OCI-LY7 (cell line): ENCODE data around the gene AGBL1. TPM values are rescaled to one million over a fixed set of nuclear protein-coding genes. Genes with fewer than 3 reads are reported as not detected.

Experiments
- BruUV-seq: library from RNA; stranded (reverse); fragments of 400-500 nt; replicated peaks from 2 replicates; lab custom pipeline; 2021; lab: Mats Ljungman, UMichigan
- CTCF ChIA-PET: fragments of 300-600 bp; sonication (Branson Sonifier 250); formaldehyde crosslinking; loops from one replicate; lab custom pipeline; 2022; ENCODE audit warnings: antibody characterized with exemption; ENCODE audit not compliant: unreplicated experiment; lab: Charles Lee
- POLR2A ChIA-PET: fragments of 300-600 bp; sonication (Branson Sonifier 250); formaldehyde crosslinking; loops from one replicate; lab custom pipeline; 2022; ENCODE audit warnings: antibody characterized with exemption; lab: Charles Lee
- DNase-seq: peaks from one replicate; pipeline ENCODE4 v3.0.0-alpha.2; 2015; ENCODE audit warnings: low spot score
- H2AFZ ChIP-seq: fragments of 200-600 bp; sonication (generic), shearing (Covaris generic); 2 replicates; pipeline ENCODE4 v1.6.1; 2014; ENCODE audit warnings: mild to moderate bottlenecking, antibody characterized with exemption, low read length, moderate library complexity
- H3K27ac ChIP-seq: fragments of 200-600 bp; sonication (generic); 2 replicates; pipeline ENCODE4 v1.5.1; 2014; ENCODE audit warnings: mixed run types, low read depth, mild to moderate bottlenecking, moderate library complexity, low read length, inconsistent platforms; ENCODE audit not compliant: poor library complexity, severe bottlenecking
- H3K36me3 ChIP-seq: fragments of 200-600 bp; sonication (generic); 2 replicates; pipeline ENCODE4 v1.6.1; 2014; ENCODE audit warnings: mild to moderate bottlenecking, antibody characterized with exemption, low read length, moderate library complexity, mixed read lengths; ENCODE audit not compliant: insufficient read depth
- H3K4me1 ChIP-seq: fragments of 200-600 bp; sonication (generic); 2 replicates; pipeline ENCODE4 v1.5.1; 2014; ENCODE audit warnings: mild to moderate bottlenecking, low read length; ENCODE audit not compliant: insufficient read depth, poor library complexity, severe bottlenecking
- H3K4me2 ChIP-seq: fragments of 200-600 bp; sonication (generic); 2 replicates; pipeline ENCODE4 v1.6.1; 2014; ENCODE audit warnings: mild to moderate bottlenecking, low read length
- H3K4me3 ChIP-seq: fragments of 200-600 bp; sonication (generic); 2 replicates; pipeline ENCODE4 v1.5.1; 2014; ENCODE audit warnings: mild to moderate bottlenecking, low read depth, low read length; ENCODE audit not compliant: poor library complexity, severe bottlenecking
- H3K79me2 ChIP-seq: fragments of 200-600 bp; sonication (generic); 2 replicates; pipeline ENCODE4 v1.6.1; 2016; ENCODE audit warnings: low read depth, mild to moderate bottlenecking, low read length, moderate library complexity, mixed read lengths; ENCODE audit not compliant: insufficient read depth
- H3K9me2 ChIP-seq: fragments of 200-600 bp; sonication (generic); 2 replicates; pipeline ENCODE4 v1.6.1; 2016; ENCODE audit warnings: mild to moderate bottlenecking, low read length, mixed read lengths; ENCODE audit not compliant: insufficient read depth
- H3K9me3 ChIP-seq: fragments of 200-600 bp; sonication (generic); 2 replicates; pipeline ENCODE4 v1.6.1; 2014; ENCODE audit warnings: mild to moderate bottlenecking, mixed run types, low read length, mixed read lengths
- H4K20me1 ChIP-seq: fragments of 200-600 bp; sonication (generic); 2 replicates; pipeline ENCODE4 v1.6.1; 2014; ENCODE audit warnings: mild to moderate bottlenecking, antibody characterized with exemption, low read length, moderate library complexity, mixed read lengths; ENCODE audit not compliant: insufficient read depth
- EZH2phosphoT487 ChIP-seq: fragments of 200-600 bp; sonication (generic); IDR thresholded peaks from 2 replicates; pipeline ENCODE4 v1.6.1; 2018; ENCODE audit warnings: low read depth, borderline replicate concordance, mild to moderate bottlenecking, mixed run types, antibody characterized with exemption, low read length, moderate library complexity, mixed read lengths
- intact Hi-C: fragments of 100-400 bp; cut with micrococcal nuclease; formaldehyde crosslinking; loops from one replicate; pipeline ENCODE4 v1.10.0; 2022; ENCODE audit not compliant: unreplicated experiment
- total RNA-seq, 2 experiments: library from RNA; depleted of rRNA in 1 of 2; stranded (reverse); fragments of >200 nt in 1 of 2; shearing (Covaris generic) in 1 of 2; gene quantifications; 2 replicates each; pipeline ENCODE4 v1.2.3, GENCODE V29; 2014 to 2022
- TF ChIP-seq, protein P1 (sequence below): fragments of 200-600 bp; sonication (generic); conservative IDR thresholded peaks from 2 replicates; pipeline ENCODE4 v1.5.1; 2014; ENCODE audit warnings: mild to moderate bottlenecking, antibody characterized with exemption, low read length, moderate library complexity, mixed read lengths

AGBL1 gene
- total RNA-seq, 2 experiments from 2014 or later: not detected

DNA sequence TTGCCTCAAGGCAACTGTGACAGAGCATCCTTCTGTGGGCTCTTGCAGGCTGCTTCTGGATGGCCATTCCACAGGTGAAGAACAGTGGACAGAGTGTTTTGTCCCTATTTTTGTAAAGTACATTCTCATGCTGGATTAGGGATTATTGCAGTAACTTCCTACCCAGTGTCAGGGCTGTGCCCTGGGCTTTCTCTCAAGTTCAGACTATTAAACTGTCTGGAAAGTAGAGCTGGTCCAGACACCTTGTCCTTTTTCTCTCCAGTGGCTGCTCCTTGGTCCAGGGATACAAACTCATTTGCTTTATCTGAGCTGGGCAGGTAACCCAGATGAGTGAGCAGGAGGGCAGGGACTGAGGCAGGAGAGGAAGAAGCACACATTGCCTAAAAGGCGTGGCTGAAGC lies 37.4 kb upstream of the AGBL1 start:
- no peaks in the 10 kb centered on the region for H3K79me2 ChIP-seq
- H4K20me1 ChIP-seq: no peaks in the 10 kb centered on the region
- no peaks in the 10 kb centered on the region for H3K36me3 ChIP-seq
- DNase-seq: no peak
- ChIA-PET POLR2A (no interaction called here), CTCF (no interaction called here)
- no peak overlapping the region for H3K27ac ChIP-seq
- H2AFZ ChIP-seq: no peak overlapping the region
- no peak overlapping the region for H3K4me2 ChIP-seq
- H3K9me3 ChIP-seq: no peaks in the 10 kb centered on the region
- H3K4me1 ChIP-seq: no peaks in the 10 kb centered on the region
- no TSS peak for BruUV-seq
- no peak overlapping the region for H3K4me3 ChIP-seq
- H3K9me2 ChIP-seq: no peaks in the 10 kb centered on the region
- TF ChIP-seq EZH2phosphoT487: no peak
- TF ChIP-seq, protein P1, sequence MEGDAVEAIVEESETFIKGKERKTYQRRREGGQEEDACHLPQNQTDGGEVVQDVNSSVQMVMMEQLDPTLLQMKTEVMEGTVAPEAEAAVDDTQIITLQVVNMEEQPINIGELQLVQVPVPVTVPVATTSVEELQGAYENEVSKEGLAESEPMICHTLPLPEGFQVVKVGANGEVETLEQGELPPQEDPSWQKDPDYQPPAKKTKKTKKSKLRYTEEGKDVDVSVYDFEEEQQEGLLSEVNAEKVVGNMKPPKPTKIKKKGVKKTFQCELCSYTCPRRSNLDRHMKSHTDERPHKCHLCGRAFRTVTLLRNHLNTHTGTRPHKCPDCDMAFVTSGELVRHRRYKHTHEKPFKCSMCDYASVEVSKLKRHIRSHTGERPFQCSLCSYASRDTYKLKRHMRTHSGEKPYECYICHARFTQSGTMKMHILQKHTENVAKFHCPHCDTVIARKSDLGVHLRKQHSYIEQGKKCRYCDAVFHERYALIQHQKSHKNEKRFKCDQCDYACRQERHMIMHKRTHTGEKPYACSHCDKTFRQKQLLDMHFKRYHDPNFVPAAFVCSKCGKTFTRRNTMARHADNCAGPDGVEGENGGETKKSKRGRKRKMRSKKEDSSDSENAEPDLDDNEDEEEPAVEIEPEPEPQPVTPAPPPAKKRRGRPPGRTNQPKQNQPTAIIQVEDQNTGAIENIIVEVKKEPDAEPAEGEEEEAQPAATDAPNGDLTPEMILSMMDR: no peak
- intact Hi-C loops: no loop called here

- Histone ChIP-seq H4K20me1 (no peaks in the 10 kb centered on the region), H3K36me3 (no peaks in the 10 kb centered on the region), H3K79me2 (no peaks in the 10 kb centered on the region), H3K9me2 (no peaks in the 10 kb centered on the region), H3K9me3 (no peaks in the 10 kb centered on the region), H3K4me3 (no peak overlapping the region), H3K4me2 (no peak overlapping the region), H3K4me1 (no peaks in the 10 kb centered on the region), H2AFZ (peak overlapping the region; percentile 23; the same call in 1 of the 2 replicates), H3K27ac (no peak overlapping the region)
- no peak for TF ChIP-seq EZH2phosphoT487
- TF ChIP-seq, protein P1: peak; percentile 51
- no TSS peak for BruUV-seq
- CTCF ChIA-PET: no interaction called here
- intact Hi-C loops: no loop called here
- POLR2A ChIA-PET: interaction anchor here (0.6 to 0.7 kb wide), 3 partner anchors 18 to 490 kb away, joined by 3 to 4 read pairs (median 4); no protein-coding TSS in a partner anchor
- DNase-seq: peak; percentile 63
These were observed 34.7 kb upstream of the AGBL1 start for GRCh38 chr15:86044981-86045380.

DNA sequence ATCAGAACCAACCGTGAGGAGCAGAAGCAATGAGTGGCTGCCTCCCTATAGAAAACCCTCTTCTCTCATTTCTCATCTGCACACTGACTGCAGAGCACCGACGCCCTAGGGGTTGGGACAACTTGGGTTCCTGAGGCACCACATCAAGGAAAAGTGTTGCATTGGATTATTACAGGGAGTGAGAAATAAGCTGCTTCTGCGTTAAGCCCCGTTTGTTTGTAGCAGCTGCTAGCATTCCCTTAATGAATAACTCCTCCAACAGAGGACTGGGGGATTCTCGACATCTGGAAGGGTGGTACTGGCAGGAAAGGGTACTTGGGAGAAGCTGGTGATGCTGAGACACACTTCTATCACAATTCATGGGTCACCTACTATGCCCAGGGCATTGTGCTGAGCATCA lies 25.3 kb upstream of the AGBL1 start:
- Histone ChIP-seq H3K36me3 (no peaks in the 10 kb centered on the region), H3K9me2 (no peaks in the 10 kb centered on the region), H3K4me2 (no peak overlapping the region), H3K9me3 (no peaks in the 10 kb centered on the region), H3K4me1 (no peaks in the 10 kb centered on the region), H3K4me3 (no peak overlapping the region), H3K27ac (no peak overlapping the region), H4K20me1 (no peaks in the 10 kb centered on the region), H3K79me2 (no peaks in the 10 kb centered on the region), H2AFZ (no peak overlapping the region)
- DNase-seq: no peak
- TF ChIP-seq, protein P1: no peak
- TF ChIP-seq EZH2phosphoT487: no peak
- intact Hi-C loops: no loop called here
- CTCF ChIA-PET: no interaction called here
- POLR2A ChIA-PET: no interaction called here
- no TSS peak for BruUV-seq
